Measurements from ENCODE around the gene SPART. TPM values are rescaled to one million over a fixed set of nuclear protein-coding genes. Genes with fewer than 3 reads are reported as not detected.

SPART gene
- total and polyA plus RNA-seq, 9 of the 15 experiments (the other 6 are each of a cell fraction or from before 2014, with no cell fraction given) = 18.7 to 79.0 (median 41.0) TPM

DNA sequence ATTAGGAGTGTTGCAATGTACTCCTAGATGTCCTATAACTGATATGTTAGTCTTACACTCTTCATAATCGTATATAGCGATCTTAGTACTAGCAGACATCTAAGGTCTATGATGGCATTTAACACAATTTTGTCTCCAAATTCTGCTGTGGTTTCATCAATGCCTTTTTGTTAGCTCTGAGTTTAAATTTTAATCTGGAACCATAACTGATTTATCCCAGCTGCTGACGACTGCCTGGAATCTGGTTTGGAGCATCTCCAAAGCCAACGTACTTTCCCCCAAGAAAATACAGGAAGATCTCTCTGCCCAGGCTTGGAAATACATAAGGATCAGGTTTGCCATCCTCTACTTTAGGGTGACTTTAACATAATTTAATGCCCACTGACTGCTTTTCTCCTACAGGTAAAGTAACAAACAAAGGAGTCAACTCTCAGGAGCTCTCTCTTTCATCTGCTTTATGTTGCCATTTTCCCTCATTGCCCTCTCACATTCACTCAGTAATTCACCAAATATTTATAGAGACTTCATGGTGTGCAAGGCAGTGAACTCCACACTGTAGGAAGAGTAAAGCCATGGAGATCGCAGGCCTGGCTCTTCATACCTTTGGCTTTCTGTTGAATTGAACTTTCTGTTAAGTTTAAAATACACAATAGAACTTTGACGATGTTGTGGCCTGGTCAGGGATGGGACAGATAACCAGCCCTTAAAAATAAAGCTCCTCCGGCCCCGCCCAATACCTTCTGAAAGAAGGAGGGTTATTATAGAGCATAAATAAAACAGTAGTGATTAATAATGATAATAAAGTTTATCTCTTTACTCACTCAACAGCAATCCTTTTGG lies 23.3 kb upstream of the SPART start:
- FAIRE-seq (no peak), DNase-seq (ENCODE audit: extremely low read depth in 1 of 4, low spot score in 3 of 4) (no peak), ATAC-seq (no peak)
- Histone ChIP-seq H3K4me2 (ENCODE audit: insufficient read depth, low read length) (no peak overlapping the region), H3K9me3 (replicated peaks; ENCODE audit: control insufficient read depth, insufficient read depth, low read depth, low read length) (no peaks in the 10 kb centered on the region), H3K36me3 (ENCODE audit: control insufficient read depth, insufficient read depth, low read length) (no peaks in the 10 kb centered on the region), H3K4me1 (replicated peaks in 1 of 2; ENCODE audit: control insufficient read depth in 2 of 2, insufficient read depth in 2 of 2, low read length in 2 of 2) (no peaks in the 10 kb centered on the region; a peak in 1 of 5 replicates), H4K20me1 (replicated peaks; ENCODE audit: control insufficient read depth, insufficient read depth, low read length) (no peaks in the 10 kb centered on the region), H2AFZ (ENCODE audit: low read depth, low read length) (no peak overlapping the region), H3K9me1 (ENCODE audit: control insufficient read depth, insufficient read depth, low read length) (no peaks in the 10 kb centered on the region), H3K27me3 (ENCODE audit: control insufficient read depth in 2 of 2, insufficient read depth in 2 of 2, low read length in 2 of 2) (no peaks in the 10 kb centered on the region), H3K4me3 (no peak overlapping the region), H3K79me2 (ENCODE audit: control insufficient read depth, insufficient read depth, low read length) (no peaks in the 10 kb centered on the region), H3K27ac (ENCODE audit: extremely low read depth, low read depth, low read length) (no peak overlapping the region), H3K9ac (ENCODE audit: insufficient read depth in 1 of 2, low read depth in 2 of 2, low read length in 2 of 2) (no peak overlapping the region)
- in situ Hi-C loops (cut with MboI) (no loop called here), intact Hi-C loops (cut with micrococcal nuclease) (no loop called here)
- CTCF ChIA-PET (ENCODE audit: low intra/inter-chr PET ratio) = no interaction called here
- 37% methylated on average over 7 of the region's 8 CpGs for WGBS (ENCODE audit: insufficient coverage, low coverage, missing lambda C conversion rate)
- TF ChIP-seq ZFX (CRISPR knock-in tag; IDR thresholded peaks at IDR 0.05) (no peak), SLC30A9 (CRISPR knock-in tag; IDR thresholded peaks at IDR 0.05) (no peak), KAT8 (IDR thresholded peaks at IDR 0.05; ENCODE audit: low read depth) (no peak), BRF1 (IDR thresholded peaks at IDR 0.05; ENCODE audit: borderline replicate concordance, extremely low read depth, insufficient read length) (no peak), FOXJ2 (tag; IDR thresholded peaks at IDR 0.05) (no peak)
- TF ChIP-seq, protein P1, sequence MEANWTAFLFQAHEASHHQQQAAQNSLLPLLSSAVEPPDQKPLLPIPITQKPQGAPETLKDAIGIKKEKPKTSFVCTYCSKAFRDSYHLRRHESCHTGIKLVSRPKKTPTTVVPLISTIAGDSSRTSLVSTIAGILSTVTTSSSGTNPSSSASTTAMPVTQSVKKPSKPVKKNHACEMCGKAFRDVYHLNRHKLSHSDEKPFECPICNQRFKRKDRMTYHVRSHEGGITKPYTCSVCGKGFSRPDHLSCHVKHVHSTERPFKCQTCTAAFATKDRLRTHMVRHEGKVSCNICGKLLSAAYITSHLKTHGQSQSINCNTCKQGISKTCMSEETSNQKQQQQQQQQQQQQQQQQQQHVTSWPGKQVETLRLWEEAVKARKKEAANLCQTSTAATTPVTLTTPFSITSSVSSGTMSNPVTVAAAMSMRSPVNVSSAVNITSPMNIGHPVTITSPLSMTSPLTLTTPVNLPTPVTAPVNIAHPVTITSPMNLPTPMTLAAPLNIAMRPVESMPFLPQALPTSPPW (CRISPR knock-in tag; IDR thresholded peaks at IDR 0.05) = no peak
- TF ChIP-seq, protein P2, sequence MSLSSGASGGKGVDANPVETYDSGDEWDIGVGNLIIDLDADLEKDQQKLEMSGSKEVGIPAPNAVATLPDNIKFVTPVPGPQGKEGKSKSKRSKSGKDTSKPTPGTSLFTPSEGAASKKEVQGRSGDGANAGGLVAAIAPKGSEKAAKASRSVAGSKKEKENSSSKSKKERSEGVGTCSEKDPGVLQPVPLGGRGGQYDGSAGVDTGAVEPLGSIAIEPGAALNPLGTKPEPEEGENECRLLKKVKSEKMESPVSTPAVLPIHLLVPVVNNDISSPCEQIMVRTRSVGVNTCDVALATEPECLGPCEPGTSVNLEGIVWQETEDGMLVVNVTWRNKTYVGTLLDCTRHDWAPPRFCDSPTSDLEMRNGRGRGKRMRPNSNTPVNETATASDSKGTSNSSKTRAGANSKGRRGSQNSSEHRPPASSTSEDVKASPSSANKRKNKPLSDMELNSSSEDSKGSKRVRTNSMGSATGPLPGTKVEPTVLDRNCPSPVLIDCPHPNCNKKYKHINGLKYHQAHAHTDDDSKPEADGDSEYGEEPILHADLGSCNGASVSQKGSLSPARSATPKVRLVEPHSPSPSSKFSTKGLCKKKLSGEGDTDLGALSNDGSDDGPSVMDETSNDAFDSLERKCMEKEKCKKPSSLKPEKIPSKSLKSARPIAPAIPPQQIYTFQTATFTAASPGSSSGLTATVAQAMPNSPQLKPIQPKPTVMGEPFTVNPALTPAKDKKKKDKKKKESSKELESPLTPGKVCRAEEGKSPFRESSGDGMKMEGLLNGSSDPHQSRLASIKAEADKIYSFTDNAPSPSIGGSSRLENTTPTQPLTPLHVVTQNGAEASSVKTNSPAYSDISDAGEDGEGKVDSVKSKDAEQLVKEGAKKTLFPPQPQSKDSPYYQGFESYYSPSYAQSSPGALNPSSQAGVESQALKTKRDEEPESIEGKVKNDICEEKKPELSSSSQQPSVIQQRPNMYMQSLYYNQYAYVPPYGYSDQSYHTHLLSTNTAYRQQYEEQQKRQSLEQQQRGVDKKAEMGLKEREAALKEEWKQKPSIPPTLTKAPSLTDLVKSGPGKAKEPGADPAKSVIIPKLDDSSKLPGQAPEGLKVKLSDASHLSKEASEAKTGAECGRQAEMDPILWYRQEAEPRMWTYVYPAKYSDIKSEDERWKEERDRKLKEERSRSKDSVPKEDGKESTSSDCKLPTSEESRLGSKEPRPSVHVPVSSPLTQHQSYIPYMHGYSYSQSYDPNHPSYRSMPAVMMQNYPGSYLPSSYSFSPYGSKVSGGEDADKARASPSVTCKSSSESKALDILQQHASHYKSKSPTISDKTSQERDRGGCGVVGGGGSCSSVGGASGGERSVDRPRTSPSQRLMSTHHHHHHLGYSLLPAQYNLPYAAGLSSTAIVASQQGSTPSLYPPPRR (CRISPR knock-in tag; IDR thresholded peaks at IDR 0.05; ENCODE audit: borderline replicate concordance) = no peak
- TF ChIP-seq, protein P3, sequence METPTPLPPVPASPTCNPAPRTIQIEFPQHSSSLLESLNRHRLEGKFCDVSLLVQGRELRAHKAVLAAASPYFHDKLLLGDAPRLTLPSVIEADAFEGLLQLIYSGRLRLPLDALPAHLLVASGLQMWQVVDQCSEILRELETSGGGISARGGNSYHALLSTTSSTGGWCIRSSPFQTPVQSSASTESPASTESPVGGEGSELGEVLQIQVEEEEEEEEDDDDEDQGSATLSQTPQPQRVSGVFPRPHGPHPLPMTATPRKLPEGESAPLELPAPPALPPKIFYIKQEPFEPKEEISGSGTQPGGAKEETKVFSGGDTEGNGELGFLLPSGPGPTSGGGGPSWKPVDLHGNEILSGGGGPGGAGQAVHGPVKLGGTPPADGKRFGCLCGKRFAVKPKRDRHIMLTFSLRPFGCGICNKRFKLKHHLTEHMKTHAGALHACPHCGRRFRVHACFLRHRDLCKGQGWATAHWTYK (CRISPR knock-in tag; IDR thresholded peaks at IDR 0.05) = no peak
- BruUV-seq (replicated peaks) = no TSS peak
- POLR2A ChIA-PET = interaction anchor here (1.5 kb wide), 1 partner anchor 10 kb away, joined by 4 read pairs; no protein-coding TSS in a partner anchor

All from K562 (cell line).